OCI-LY7 (cell line): ENCODE results near the gene DGCR8. TPM values are rescaled to one million over a fixed set of nuclear protein-coding genes. Genes with fewer than 3 reads are reported as not detected.

ENCODE experiments used
- BruUV-seq: library from RNA; stranded (reverse); fragments of 400-500 nt; replicated peaks from 2 replicates; lab custom pipeline; 2021; lab: Mats Ljungman, UMichigan
- CTCF ChIA-PET: fragments of 300-600 bp; sonication (Branson Sonifier 250); formaldehyde crosslinking; loops from one replicate; lab custom pipeline; 2022; ENCODE audit warnings: antibody characterized with exemption; ENCODE audit not compliant: unreplicated experiment; lab: Charles Lee
- POLR2A ChIA-PET: fragments of 300-600 bp; sonication (Branson Sonifier 250); formaldehyde crosslinking; loops from one replicate; lab custom pipeline; 2022; ENCODE audit warnings: antibody characterized with exemption; lab: Charles Lee
- DNase-seq: peaks from one replicate; pipeline ENCODE4 v3.0.0-alpha.2; 2015; ENCODE audit warnings: low spot score
- H2AFZ ChIP-seq: fragments of 200-600 bp; sonication (generic), shearing (Covaris generic); 2 replicates; pipeline ENCODE4 v1.6.1; 2014; ENCODE audit warnings: mild to moderate bottlenecking, antibody characterized with exemption, low read length, moderate library complexity
- H3K27ac ChIP-seq: fragments of 200-600 bp; sonication (generic); 2 replicates; pipeline ENCODE4 v1.5.1; 2014; ENCODE audit warnings: mixed run types, low read depth, mild to moderate bottlenecking, moderate library complexity, low read length, inconsistent platforms; ENCODE audit not compliant: poor library complexity, severe bottlenecking
- H3K36me3 ChIP-seq: fragments of 200-600 bp; sonication (generic); 2 replicates; pipeline ENCODE4 v1.6.1; 2014; ENCODE audit warnings: mild to moderate bottlenecking, antibody characterized with exemption, low read length, moderate library complexity, mixed read lengths; ENCODE audit not compliant: insufficient read depth
- H3K4me1 ChIP-seq: fragments of 200-600 bp; sonication (generic); 2 replicates; pipeline ENCODE4 v1.5.1; 2014; ENCODE audit warnings: mild to moderate bottlenecking, low read length; ENCODE audit not compliant: insufficient read depth, poor library complexity, severe bottlenecking
- H3K4me2 ChIP-seq: fragments of 200-600 bp; sonication (generic); 2 replicates; pipeline ENCODE4 v1.6.1; 2014; ENCODE audit warnings: mild to moderate bottlenecking, low read length
- H3K4me3 ChIP-seq: fragments of 200-600 bp; sonication (generic); 2 replicates; pipeline ENCODE4 v1.5.1; 2014; ENCODE audit warnings: mild to moderate bottlenecking, low read depth, low read length; ENCODE audit not compliant: poor library complexity, severe bottlenecking
- H3K79me2 ChIP-seq: fragments of 200-600 bp; sonication (generic); 2 replicates; pipeline ENCODE4 v1.6.1; 2016; ENCODE audit warnings: low read depth, mild to moderate bottlenecking, low read length, moderate library complexity, mixed read lengths; ENCODE audit not compliant: insufficient read depth
- H3K9me2 ChIP-seq: fragments of 200-600 bp; sonication (generic); 2 replicates; pipeline ENCODE4 v1.6.1; 2016; ENCODE audit warnings: mild to moderate bottlenecking, low read length, mixed read lengths; ENCODE audit not compliant: insufficient read depth
- H3K9me3 ChIP-seq: fragments of 200-600 bp; sonication (generic); 2 replicates; pipeline ENCODE4 v1.6.1; 2014; ENCODE audit warnings: mild to moderate bottlenecking, mixed run types, low read length, mixed read lengths
- H4K20me1 ChIP-seq: fragments of 200-600 bp; sonication (generic); 2 replicates; pipeline ENCODE4 v1.6.1; 2014; ENCODE audit warnings: mild to moderate bottlenecking, antibody characterized with exemption, low read length, moderate library complexity, mixed read lengths; ENCODE audit not compliant: insufficient read depth
- EZH2phosphoT487 ChIP-seq: fragments of 200-600 bp; sonication (generic); IDR thresholded peaks from 2 replicates; pipeline ENCODE4 v1.6.1; 2018; ENCODE audit warnings: low read depth, borderline replicate concordance, mild to moderate bottlenecking, mixed run types, antibody characterized with exemption, low read length, moderate library complexity, mixed read lengths
- intact Hi-C: fragments of 100-400 bp; cut with micrococcal nuclease; formaldehyde crosslinking; loops from one replicate; pipeline ENCODE4 v1.10.0; 2022; ENCODE audit not compliant: unreplicated experiment
- total RNA-seq, 2 experiments: library from RNA; depleted of rRNA in 1 of 2; stranded (reverse); fragments of >200 nt in 1 of 2; shearing (Covaris generic) in 1 of 2; gene quantifications; 2 replicates each; pipeline ENCODE4 v1.2.3, GENCODE V29; 2014 to 2022
- TF ChIP-seq, protein P1 (sequence below): fragments of 200-600 bp; sonication (generic); conservative IDR thresholded peaks from 2 replicates; pipeline ENCODE4 v1.5.1; 2014; ENCODE audit warnings: mild to moderate bottlenecking, antibody characterized with exemption, low read length, moderate library complexity, mixed read lengths

DGCR8 gene
- total RNA-seq, 2 experiments from 2014 or later = 49.5 to 68.2 TPM

DNA sequence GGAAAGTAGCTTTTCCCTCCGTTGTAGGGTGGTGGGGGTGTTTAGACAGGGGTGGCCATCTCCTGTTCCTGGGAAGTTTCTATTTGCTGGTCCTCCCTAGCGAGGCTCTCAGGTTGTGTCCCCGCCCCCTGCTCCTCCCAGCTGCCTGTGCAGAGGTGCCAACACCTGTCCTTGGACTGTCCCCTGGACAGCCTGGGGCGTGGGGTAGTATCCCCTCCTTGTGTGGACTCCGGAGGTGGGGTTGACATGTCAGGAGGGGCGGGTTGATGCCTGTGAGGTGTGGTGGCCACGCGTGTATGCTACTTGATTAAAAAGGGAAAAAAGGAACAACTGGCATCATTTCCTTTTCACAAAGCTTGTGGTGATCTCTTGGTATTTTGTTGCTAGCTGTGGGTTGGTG lies 21.6 kb downstream of the DGCR8 start:
- DNase-seq = no peak
- no peaks in the 10 kb centered on the region for H3K4me1 ChIP-seq
- intact Hi-C loops = no loop called here
- H3K4me2 ChIP-seq = no peak overlapping the region
- H3K79me2 ChIP-seq = no peaks in the 10 kb centered on the region
- no peak overlapping the region for H3K27ac ChIP-seq
- peaks cover 9% of the 10 kb centered on the region; the same call in 1 of the 2 replicates for H3K9me3 ChIP-seq
- no peaks in the 10 kb centered on the region for H4K20me1 ChIP-seq
- H2AFZ ChIP-seq = no peak overlapping the region
- TF ChIP-seq, protein P1, sequence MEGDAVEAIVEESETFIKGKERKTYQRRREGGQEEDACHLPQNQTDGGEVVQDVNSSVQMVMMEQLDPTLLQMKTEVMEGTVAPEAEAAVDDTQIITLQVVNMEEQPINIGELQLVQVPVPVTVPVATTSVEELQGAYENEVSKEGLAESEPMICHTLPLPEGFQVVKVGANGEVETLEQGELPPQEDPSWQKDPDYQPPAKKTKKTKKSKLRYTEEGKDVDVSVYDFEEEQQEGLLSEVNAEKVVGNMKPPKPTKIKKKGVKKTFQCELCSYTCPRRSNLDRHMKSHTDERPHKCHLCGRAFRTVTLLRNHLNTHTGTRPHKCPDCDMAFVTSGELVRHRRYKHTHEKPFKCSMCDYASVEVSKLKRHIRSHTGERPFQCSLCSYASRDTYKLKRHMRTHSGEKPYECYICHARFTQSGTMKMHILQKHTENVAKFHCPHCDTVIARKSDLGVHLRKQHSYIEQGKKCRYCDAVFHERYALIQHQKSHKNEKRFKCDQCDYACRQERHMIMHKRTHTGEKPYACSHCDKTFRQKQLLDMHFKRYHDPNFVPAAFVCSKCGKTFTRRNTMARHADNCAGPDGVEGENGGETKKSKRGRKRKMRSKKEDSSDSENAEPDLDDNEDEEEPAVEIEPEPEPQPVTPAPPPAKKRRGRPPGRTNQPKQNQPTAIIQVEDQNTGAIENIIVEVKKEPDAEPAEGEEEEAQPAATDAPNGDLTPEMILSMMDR = no peak
- no peaks in the 10 kb centered on the region for H3K9me2 ChIP-seq
- peaks cover 87% of the 10 kb centered on the region for H3K36me3 ChIP-seq
- CTCF ChIA-PET = no interaction called here
- POLR2A ChIA-PET = interaction anchor here (0.7 kb wide), 1 partner anchor 13 kb away, joined by 3 read pairs; no protein-coding TSS in a partner anchor
- H3K4me3 ChIP-seq = no peak overlapping the region
- BruUV-seq = no TSS peak

DNA sequence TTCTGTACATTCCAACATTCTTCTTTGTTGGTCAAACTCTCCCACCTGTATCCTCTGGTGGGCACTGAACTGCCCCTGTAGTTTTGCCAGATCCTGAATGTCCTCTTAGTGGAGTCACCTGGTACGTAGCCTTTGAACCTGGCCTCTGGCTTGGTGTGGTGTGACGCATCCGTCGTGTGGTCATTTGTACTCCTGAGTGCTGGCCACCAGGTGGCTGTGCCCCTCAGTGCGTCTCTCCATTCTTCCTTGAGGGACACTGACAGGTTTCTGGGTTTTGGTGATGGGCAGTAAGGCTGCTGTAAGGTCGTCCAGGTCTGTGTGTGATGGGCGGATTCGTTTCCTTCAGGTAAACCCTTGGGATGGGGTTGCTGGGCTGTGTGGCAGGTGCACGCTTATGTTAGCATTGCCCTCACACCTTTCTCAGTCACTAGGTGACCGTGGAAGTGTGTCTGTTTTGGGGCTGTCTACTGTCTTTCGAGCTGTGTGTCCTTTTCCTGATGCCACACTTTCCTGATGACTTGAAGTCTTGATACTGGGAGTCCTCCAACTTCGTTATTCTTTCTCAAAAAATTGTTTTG lies 22.3 kb downstream of the DGCR8 start:
- Histone ChIP-seq H3K4me3 (no peak overlapping the region), H3K27ac (no peak overlapping the region), H3K9me2 (no peaks in the 10 kb centered on the region), H4K20me1 (no peaks in the 10 kb centered on the region), H2AFZ (no peak overlapping the region), H3K4me2 (no peak overlapping the region), H3K79me2 (no peaks in the 10 kb centered on the region), H3K4me1 (no peaks in the 10 kb centered on the region), H3K9me3 (peaks cover 2% of the 10 kb centered on the region; the same call in 1 of the 2 replicates), H3K36me3 (peaks cover 87% of the 10 kb centered on the region)
- DNase-seq = no peak
- CTCF ChIA-PET = no interaction called here
- POLR2A ChIA-PET = no interaction called here
- BruUV-seq = no TSS peak
- intact Hi-C loops = no loop called here
- no peak for TF ChIP-seq EZH2phosphoT487
- TF ChIP-seq, protein P1 = no peak

DNA sequence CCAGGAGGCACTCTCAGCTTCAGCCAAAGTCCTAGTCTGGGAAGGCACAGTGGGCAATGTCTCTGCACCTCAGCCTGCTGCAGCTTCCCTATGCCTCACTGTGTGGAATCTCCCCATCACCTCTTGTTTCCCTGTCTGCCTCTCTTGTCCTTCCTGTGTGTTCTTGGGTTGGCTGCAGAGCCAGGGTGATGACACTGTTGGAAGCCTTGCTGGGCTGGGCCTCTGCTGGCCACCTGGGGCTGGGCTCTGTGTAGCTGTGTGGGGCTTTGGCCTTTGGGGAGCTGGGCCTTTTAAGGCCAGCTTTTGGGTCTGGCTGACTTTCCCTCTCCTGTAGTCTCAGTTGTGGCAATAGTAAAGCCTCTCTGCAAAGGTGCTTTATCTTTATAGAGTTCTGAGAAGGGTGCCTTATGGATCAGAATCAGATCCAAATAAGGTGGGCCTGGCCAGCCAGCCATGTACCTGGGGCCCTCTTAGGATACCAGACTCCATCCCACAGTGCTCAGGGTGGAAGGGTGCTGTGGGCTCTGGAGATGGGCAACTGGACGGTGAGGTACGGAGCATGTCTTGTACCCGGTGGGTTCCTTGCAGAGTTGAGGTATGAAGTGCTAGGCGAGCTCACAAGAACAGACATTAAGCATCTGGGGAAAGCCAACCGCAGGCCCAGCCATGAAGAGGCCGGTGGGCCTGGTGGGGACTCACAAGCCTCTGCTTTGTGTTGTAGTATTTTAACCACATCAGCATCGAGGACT lies 25.6 kb downstream of the DGCR8 start:
- H3K36me3 ChIP-seq = peaks cover 91% of the 10 kb centered on the region
- intact Hi-C loops = no loop called here
- no TSS peak for BruUV-seq
- TF ChIP-seq, protein P1 = no peak
- no peak for TF ChIP-seq EZH2phosphoT487
- POLR2A ChIA-PET = interaction anchor here (0.6 kb wide), 1 partner anchor 38 kb away, joined by 3 read pairs; no protein-coding TSS in a partner anchor
- no peak overlapping the region for H3K4me3 ChIP-seq
- no peak for DNase-seq
- H4K20me1 ChIP-seq = no peaks in the 10 kb centered on the region
- no peaks in the 10 kb centered on the region for H3K9me2 ChIP-seq
- no peak overlapping the region for H3K4me2 ChIP-seq
- no peaks in the 10 kb centered on the region for H3K9me3 ChIP-seq
- no peak overlapping the region for H2AFZ ChIP-seq
- CTCF ChIA-PET = no interaction called here
- H3K4me1 ChIP-seq = peaks cover 3% of the 10 kb centered on the region
- H3K27ac ChIP-seq = no peak overlapping the region
- no peaks in the 10 kb centered on the region for H3K79me2 ChIP-seq
